Memory B cell (primary cell): ENCODE results near the gene CELA1.
A peak's percentile ranks its signal among the peaks of the same experiment; 100 is the strongest.
"Not testable (repeated sequence)": the region's sequence is repeated elsewhere in the genome, so short reads cannot be mapped to it uniquely, and the experiment has no call there.

Experiments
- ATAC-seq: fragments of 150-1000 bp; cut with Tn5 transposase; 2 replicates; pipeline ENCODE4 v1.10.0; 2021; ENCODE audit warnings: low read depth, mild to moderate bottlenecking, moderate library complexity
- DNase-seq, 2 donors: peaks; one replicate each; pipeline ENCODE4 v3.0.0; 2022; ENCODE audit warnings: low spot score in 2 of 2
- H3K27ac Mint-ChIP-seq: one replicate; pipeline ENCODE4 v1.8.0; 2022; ENCODE audit warnings: mild to moderate bottlenecking, moderate library complexity, mixed read lengths
- H3K27me3 Mint-ChIP-seq: one replicate; pipeline ENCODE4 v1.8.0; 2022; ENCODE audit warnings: mixed read lengths
- H3K36me3 Mint-ChIP-seq: one replicate; pipeline ENCODE4 v1.8.0; 2022; ENCODE audit warnings: mild to moderate bottlenecking, mixed read lengths
- H3K4me1 Mint-ChIP-seq: one replicate; pipeline ENCODE4 v1.8.0; 2022; ENCODE audit warnings: mixed read lengths
- H3K4me3 Mint-ChIP-seq: one replicate; pipeline ENCODE4 v1.8.0; 2022; ENCODE audit warnings: mild to moderate bottlenecking, moderate library complexity, mixed read lengths
- H3K9me3 Mint-ChIP-seq: one replicate; pipeline ENCODE4 v1.8.0; 2022; ENCODE audit warnings: mixed read lengths

Gene CELA1

DNA sequence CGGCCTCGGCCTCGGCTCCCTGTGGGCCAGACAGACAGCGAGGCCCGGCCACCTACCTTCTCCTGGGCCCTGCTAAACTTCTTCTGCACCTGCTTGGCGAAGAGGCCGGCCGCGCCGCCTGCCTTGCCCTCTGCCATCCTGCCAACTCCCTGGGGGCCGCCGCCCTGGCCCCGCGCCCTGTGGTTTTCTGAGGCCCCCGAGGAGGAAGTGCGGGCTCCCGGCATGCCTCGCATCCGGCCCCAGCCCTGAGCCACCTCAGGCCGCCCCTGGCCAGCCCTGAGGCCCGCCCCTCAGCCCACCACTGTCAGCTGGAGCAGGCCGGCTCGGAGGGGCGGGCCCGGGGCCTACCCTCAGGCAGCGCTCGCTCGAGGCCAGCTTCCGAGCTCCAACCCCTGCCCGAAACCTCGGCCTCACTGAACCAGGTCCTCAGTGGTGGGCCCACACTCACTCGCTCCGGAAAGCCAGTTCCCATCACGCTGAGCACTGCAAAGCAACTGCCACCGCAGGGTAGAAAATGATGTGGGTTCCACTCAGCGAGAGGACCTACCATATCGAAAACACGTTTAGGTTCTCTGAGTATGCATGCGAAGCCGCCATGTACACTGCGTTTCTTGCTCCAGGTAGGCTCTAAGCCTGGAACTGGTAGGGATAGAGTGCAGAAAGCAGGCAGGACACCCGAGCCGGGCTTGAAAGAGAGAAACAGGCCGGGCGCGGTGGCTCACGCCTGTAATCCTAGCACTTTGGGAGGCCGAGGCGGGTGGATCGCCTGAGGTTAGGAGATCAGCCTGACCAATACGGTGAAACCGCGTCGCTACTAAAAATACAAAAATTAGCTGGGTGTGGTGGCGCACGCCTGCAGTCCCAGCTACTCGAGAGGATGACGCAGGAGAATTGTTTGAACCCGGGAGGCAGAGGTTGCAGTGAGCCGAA is 22.2 kb downstream of the CELA1 start, which contains the start of gene BIN2:
Gene BIN2, minus strand, starts transcription at position 209 of the 930 bp plus-strand sequence. Its CDS starts 72 bp downstream, at position 137.
- H3K27me3 Mint-ChIP-seq: no peaks in the 10 kb centered on the region
- H3K27ac Mint-ChIP-seq: peak within 1 kb of the TSS; percentile 79
- peak; percentile 77 to 86 for DNase-seq
- peak within 1 kb of the TSS; percentile 88 for H3K4me3 Mint-ChIP-seq
- H3K36me3 Mint-ChIP-seq: peaks cover 14% of the 10 kb centered on the region
- peak; percentile 86 for ATAC-seq
- H3K9me3 Mint-ChIP-seq: no peaks in the 10 kb centered on the region
- peaks cover 57% of the 10 kb centered on the region for H3K4me1 Mint-ChIP-seq

GRCh38 chr12:51323317-51323960 is 23.0 kb downstream of the CELA1 start:
- peak; percentile 43 for ATAC-seq
- DNase-seq: peak; percentile 20 to 32
- peak overlapping the region; percentile 79 for H3K27ac Mint-ChIP-seq
- peaks cover 61% of the 10 kb centered on the region for H3K4me1 Mint-ChIP-seq
- H3K9me3 Mint-ChIP-seq: no peaks in the 10 kb centered on the region
- H3K4me3 Mint-ChIP-seq: peak overlapping the region; percentile 88
- peaks cover 14% of the 10 kb centered on the region for H3K36me3 Mint-ChIP-seq
- no peaks in the 10 kb centered on the region for H3K27me3 Mint-ChIP-seq

DNA sequence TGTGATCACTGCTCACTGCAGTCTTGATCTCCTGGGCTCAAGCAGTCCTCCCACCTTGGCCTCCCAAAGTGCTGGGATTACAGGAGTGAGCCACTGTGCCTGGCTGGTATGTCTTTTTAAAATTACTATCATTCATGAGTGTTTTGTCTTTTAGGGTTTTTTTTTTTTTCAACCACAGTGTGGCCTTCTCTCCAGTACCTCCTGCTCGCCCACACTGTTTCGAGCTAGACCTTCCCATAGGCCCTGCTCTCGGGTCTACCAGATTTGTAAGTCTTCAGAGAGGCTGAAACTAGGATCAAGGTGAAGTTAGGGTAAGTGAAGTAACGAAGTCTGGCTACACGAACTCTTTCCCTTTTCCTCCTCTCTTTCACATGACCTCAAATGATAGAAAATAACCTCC is 24.0 kb downstream of the CELA1 start:
- DNase-seq: no peak
- ATAC-seq: no peak
- peaks cover 65% of the 10 kb centered on the region for H3K4me1 Mint-ChIP-seq
- no peaks in the 10 kb centered on the region for H3K27me3 Mint-ChIP-seq
- no peaks in the 10 kb centered on the region for H3K9me3 Mint-ChIP-seq
- H3K27ac Mint-ChIP-seq: peak overlapping the region; percentile 79
- H3K36me3 Mint-ChIP-seq: peaks cover 14% of the 10 kb centered on the region
- peak overlapping the region; percentile 88 for H3K4me3 Mint-ChIP-seq

DNA sequence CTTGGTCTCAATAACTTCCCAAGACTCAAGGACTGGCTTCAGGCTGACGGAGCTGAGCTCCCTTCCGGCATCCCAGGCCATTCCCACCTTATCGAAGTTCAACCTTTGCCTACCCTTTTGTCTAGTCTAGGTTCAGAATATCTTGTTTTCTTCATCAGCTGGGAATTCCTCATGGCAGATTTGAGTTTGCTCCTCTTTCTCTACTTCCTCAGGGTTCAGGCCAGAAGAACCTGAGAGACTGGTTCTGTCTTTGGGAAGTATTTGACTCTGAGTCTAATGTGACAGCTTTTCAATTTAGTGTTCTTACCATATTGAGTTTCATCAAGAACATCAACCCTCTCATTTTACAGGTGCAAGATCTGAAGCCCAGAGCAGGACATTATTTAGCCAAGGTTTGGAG is 24.6 kb downstream of the CELA1 start:
- Mint-ChIP-seq H3K9me3 (no peaks in the 10 kb centered on the region), H3K27me3 (no peaks in the 10 kb centered on the region), H3K4me3 (peak overlapping the region; percentile 66), H3K27ac (peak overlapping the region; percentile 79), H3K36me3 (peaks cover 14% of the 10 kb centered on the region), H3K4me1 (peaks cover 65% of the 10 kb centered on the region)
- ATAC-seq (no peak), DNase-seq (no peak)

DNA sequence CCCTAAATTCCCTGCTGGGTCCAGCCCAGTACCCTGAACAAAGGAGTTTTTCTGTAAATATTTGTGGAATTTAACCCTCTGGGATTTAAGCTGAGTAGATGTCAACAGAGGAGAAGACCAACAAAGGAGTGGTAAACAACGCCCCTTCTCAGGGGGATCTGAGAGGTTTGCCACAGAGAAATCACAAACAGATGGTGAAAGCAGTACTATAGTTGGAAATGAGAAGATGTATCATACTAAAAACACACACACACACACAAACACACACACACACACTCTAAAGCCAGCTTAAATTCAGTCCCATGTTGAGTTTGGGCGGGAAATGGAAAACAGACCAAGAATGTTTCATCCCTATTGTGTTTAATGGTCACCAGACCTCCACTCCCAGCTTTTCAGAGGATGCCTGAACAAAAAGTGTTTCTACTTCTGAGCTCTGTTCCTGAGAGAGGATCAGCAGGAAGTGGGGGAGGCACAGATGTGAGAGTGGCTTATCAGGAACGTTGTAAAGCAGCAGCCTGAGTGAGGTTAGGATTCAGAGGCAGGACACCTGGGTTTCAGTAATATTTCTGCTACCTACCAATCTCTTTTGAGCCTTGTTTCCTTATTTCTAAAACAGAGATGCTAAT is 25.7 kb downstream of the CELA1 start:
- no peaks in the 10 kb centered on the region for H3K27me3 Mint-ChIP-seq
- no peaks in the 10 kb centered on the region for H3K9me3 Mint-ChIP-seq
- peak overlapping the region; percentile 79 for H3K27ac Mint-ChIP-seq
- no peak for DNase-seq
- peaks cover 17% of the 10 kb centered on the region for H3K36me3 Mint-ChIP-seq
- peaks cover 60% of the 10 kb centered on the region for H3K4me1 Mint-ChIP-seq
- ATAC-seq: no peak
- peak overlapping the region; percentile 29 for H3K4me3 Mint-ChIP-seq

- Mint-ChIP-seq H3K9me3 (no peaks in the 10 kb centered on the region), H3K4me1 (peaks cover 56% of the 10 kb centered on the region), H3K36me3 (peaks cover 17% of the 10 kb centered on the region), H3K4me3 (peak overlapping the region; percentile 30), H3K27me3 (no peaks in the 10 kb centered on the region), H3K27ac (peak overlapping the region; percentile 79)
- ATAC-seq: no peak
- DNase-seq: no peak
Observed at GRCh38 chr12:51320311-51320694, 26.2 kb downstream of the CELA1 start.

DNA sequence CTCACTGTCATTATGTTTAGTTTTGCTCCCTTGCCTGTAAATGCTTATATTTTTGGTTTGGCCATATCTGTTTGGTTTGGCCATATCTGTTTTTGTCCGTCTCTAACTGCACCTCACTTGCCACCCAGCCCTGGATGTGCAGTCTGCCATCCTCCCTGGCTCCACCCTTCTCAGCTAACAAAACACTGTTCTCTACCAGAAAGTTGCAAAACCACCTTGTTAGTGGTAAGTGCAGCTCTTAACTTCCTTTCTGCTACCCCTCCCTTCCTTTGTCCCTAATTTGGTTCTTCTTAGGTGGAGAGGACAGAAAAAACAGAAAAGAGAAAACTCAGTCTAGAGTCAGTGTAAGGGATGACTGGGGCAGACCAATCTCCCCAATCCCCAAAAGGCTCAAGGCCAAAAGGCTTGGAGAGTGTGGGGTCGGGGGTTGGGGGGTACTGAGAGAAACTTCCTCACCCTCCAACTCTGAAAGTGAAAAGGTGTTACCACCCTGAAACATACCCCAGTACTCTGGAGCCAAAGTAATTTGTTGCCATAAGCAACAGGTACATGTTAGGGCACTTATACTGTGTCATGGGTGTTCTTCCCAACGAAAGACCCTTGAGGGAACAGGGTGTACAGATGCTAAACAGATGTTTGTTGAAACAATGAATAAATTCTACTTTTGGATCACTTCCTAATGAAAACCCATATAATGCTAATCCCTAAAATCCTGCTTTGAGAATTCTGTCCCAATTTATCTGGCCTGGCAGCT is 27.5 kb downstream of the CELA1 start:
- ATAC-seq (peak; percentile 74), DNase-seq (peak in 1 of 2 donors; percentile 33)
- H3K27me3 Mint-ChIP-seq: no peaks in the 10 kb centered on the region
- peak overlapping the region; percentile 75 for H3K4me3 Mint-ChIP-seq
- peaks cover 51% of the 10 kb centered on the region for H3K4me1 Mint-ChIP-seq
- H3K9me3 Mint-ChIP-seq: no peaks in the 10 kb centered on the region
- peak overlapping the region; percentile 79 for H3K27ac Mint-ChIP-seq
- peaks cover 16% of the 10 kb centered on the region for H3K36me3 Mint-ChIP-seq

- Mint-ChIP-seq H3K36me3 (peaks cover 19% of the 10 kb centered on the region), H3K4me3 (peak overlapping the region; percentile 32), H3K27ac (peak overlapping the region; percentile 79), H3K4me1 (peaks cover 50% of the 10 kb centered on the region)
- DNase-seq, H3K27me3 Mint-ChIP-seq, H3K9me3 Mint-ChIP-seq, ATAC-seq: not testable (repeated sequence)
Observed at GRCh38 chr12:51318057-51318806, 28.2 kb downstream of the CELA1 start.

GRCh38 chr12:51311389-51311788 is 35.1 kb downstream of the CELA1 start:
- H3K36me3 Mint-ChIP-seq: peaks cover 25% of the 10 kb centered on the region
- DNase-seq (no peak), ATAC-seq (no peak)
- H3K4me3 Mint-ChIP-seq: no peak overlapping the region
- H3K27me3 Mint-ChIP-seq: no peaks in the 10 kb centered on the region
- H3K4me1 Mint-ChIP-seq: peaks cover 22% of the 10 kb centered on the region
- peak overlapping the region; percentile 58 for H3K27ac Mint-ChIP-seq
- no peaks in the 10 kb centered on the region for H3K9me3 Mint-ChIP-seq

- peaks cover 23% of the 10 kb centered on the region for H3K36me3 Mint-ChIP-seq
- no peak overlapping the region for H3K4me3 Mint-ChIP-seq
- H3K27ac Mint-ChIP-seq: peak overlapping the region; percentile 54
- ATAC-seq: no peak
- no peaks in the 10 kb centered on the region for H3K27me3 Mint-ChIP-seq
- no peaks in the 10 kb centered on the region for H3K9me3 Mint-ChIP-seq
- DNase-seq: no peak
- H3K4me1 Mint-ChIP-seq: peaks cover 17% of the 10 kb centered on the region
Observed at GRCh38 chr12:51307655-51308593, 38.6 kb downstream of the CELA1 start.

DNA sequence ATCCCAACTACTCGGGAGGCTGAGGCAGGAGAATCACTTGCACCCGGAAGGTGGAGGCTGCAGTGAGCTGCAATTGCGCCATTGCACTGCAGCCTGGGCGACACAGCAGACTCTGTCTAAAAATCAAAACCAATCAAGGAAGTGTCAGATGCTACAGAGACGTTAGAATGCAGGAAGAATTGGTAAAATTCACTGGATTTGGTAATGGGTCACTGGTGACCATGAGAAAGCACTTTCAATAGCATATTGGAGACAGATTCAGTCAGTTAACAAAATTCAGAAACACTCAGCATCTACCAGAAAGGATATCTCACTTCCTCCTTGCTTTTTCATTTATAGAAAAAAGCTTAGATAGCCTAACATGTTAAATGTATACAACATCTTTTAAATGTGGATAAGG is 40.0 kb downstream of the CELA1 start:
- Mint-ChIP-seq H3K4me1 (peaks cover 16% of the 10 kb centered on the region), H3K9me3 (no peaks in the 10 kb centered on the region), H3K36me3 (peaks cover 29% of the 10 kb centered on the region), H3K27ac (no peak overlapping the region), H3K27me3 (no peaks in the 10 kb centered on the region), H3K4me3 (no peak overlapping the region)
- ATAC-seq (no peak), DNase-seq (no peak)

- not testable (repeated sequence) for H3K4me3 Mint-ChIP-seq, H3K4me1 Mint-ChIP-seq, H3K27me3 Mint-ChIP-seq, ATAC-seq, DNase-seq, H3K9me3 Mint-ChIP-seq, H3K27ac Mint-ChIP-seq
- H3K36me3 Mint-ChIP-seq: peaks cover 23% of the 10 kb centered on the region
Observed at GRCh38 chr12:51300768-51301167, 45.7 kb downstream of the CELA1 start.
